Endothelial cell (in vitro differentiated cells): ENCODE results near the gene CSHL1. TPM values are rescaled to one million over a fixed set of nuclear protein-coding genes. Genes with fewer than 3 reads are reported as not detected.
"Not testable (repeated sequence)": the region's sequence is repeated elsewhere in the genome, so short reads cannot be mapped to it uniquely, and the experiment has no call there.

Experiments
- DNase-seq: peaks from one replicate; pipeline ENCODE4 v3.0.0; 2021; ENCODE audit warnings: low spot score
- H3K27ac Mint-ChIP-seq: one replicate; pipeline ENCODE4 v1.8.0; 2021; ENCODE audit warnings: mixed read lengths, inconsistent platforms; ENCODE audit not compliant: unreplicated experiment
- H3K27me3 Mint-ChIP-seq: one replicate; pipeline ENCODE4 v1.8.0; 2021; ENCODE audit warnings: mild to moderate bottlenecking, moderate library complexity, mixed read lengths, inconsistent platforms; ENCODE audit not compliant: unreplicated experiment
- H3K36me3 Mint-ChIP-seq: one replicate; pipeline ENCODE4 v1.8.0; 2021; ENCODE audit warnings: mild to moderate bottlenecking, low read depth, mixed read lengths, inconsistent platforms; ENCODE audit not compliant: unreplicated experiment
- H3K4me1 Mint-ChIP-seq: one replicate; pipeline ENCODE4 v1.8.0; 2021; ENCODE audit warnings: mild to moderate bottlenecking, mixed read lengths, inconsistent platforms; ENCODE audit not compliant: unreplicated experiment
- H3K4me3 Mint-ChIP-seq: one replicate; pipeline ENCODE4 v1.8.0; 2021; ENCODE audit warnings: mild to moderate bottlenecking, mixed read lengths, inconsistent platforms; ENCODE audit not compliant: unreplicated experiment
- H3K9me3 Mint-ChIP-seq: one replicate; pipeline ENCODE4 v1.8.0; 2021; ENCODE audit warnings: mixed read lengths, inconsistent platforms; ENCODE audit not compliant: unreplicated experiment
- total RNA-seq: library from RNA; stranded (reverse); fragmentation: NEBNext Ultra II Directional; extraction: Animal tissue kit (Norgen Biotek cat#: 25700); gene quantifications from one replicate; pipeline ENCODE4 v1.2.1, GENCODE V29; 2021; ENCODE audit not compliant: unreplicated experiment
- TF ChIP-seq, protein P1 (sequence below): fragments of 200-600 bp; sonication (generic); IDR thresholded peaks from one replicate; pipeline ENCODE4 v1.5.0; 2021; ENCODE audit warnings: antibody characterized with exemption; ENCODE audit not compliant: unreplicated experiment

Gene CSHL1
- total RNA-seq, 1 donor from 2014 or later, result not detected

DNA sequence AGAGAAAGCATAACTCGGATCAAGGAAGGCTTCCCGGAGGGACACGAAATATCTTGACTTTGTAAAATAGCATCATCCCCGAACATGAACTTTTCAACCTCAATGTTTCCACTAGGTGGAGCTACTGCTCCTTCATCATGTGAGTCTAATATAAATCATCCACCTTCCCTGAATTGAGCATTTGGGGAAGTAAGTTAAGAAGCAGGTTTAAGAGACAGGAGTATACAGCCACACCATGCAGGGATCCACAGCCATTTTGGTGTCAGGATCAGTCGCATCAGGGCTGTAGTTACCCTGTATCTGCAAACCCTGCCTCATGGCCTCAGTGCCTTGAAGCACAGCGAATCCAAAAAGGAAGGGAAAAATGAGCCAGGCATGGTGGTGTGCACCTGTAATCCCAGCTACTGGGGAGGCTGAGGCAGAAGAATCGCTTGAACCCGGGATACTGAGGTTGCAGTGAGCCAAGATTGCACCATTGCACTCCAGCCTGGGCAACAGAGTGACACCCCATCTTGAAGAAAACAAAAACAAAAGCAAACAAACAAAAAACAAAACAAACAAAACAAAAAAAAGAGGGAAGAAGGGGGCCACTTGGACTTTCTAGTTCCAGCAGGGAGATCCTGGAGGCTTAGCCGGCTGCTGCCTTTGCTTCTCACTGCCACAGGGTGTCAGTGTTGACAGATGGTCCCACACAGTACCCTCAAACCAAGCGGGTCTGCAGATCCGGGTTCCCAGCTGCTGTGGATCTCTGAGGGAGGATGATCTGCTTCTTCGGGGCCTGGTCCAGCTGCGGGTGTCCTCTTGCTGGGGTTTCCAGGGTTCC, 21.8 kb downstream of the CSHL1 start:
- not testable (repeated sequence) for H3K4me1 Mint-ChIP-seq, H3K27ac Mint-ChIP-seq, H3K4me3 Mint-ChIP-seq, H3K9me3 Mint-ChIP-seq, H3K36me3 Mint-ChIP-seq, H3K27me3 Mint-ChIP-seq
- TF ChIP-seq, protein P1, sequence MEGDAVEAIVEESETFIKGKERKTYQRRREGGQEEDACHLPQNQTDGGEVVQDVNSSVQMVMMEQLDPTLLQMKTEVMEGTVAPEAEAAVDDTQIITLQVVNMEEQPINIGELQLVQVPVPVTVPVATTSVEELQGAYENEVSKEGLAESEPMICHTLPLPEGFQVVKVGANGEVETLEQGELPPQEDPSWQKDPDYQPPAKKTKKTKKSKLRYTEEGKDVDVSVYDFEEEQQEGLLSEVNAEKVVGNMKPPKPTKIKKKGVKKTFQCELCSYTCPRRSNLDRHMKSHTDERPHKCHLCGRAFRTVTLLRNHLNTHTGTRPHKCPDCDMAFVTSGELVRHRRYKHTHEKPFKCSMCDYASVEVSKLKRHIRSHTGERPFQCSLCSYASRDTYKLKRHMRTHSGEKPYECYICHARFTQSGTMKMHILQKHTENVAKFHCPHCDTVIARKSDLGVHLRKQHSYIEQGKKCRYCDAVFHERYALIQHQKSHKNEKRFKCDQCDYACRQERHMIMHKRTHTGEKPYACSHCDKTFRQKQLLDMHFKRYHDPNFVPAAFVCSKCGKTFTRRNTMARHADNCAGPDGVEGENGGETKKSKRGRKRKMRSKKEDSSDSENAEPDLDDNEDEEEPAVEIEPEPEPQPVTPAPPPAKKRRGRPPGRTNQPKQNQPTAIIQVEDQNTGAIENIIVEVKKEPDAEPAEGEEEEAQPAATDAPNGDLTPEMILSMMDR, result peak; percentile 49
- peak; percentile 51 for DNase-seq

DNA sequence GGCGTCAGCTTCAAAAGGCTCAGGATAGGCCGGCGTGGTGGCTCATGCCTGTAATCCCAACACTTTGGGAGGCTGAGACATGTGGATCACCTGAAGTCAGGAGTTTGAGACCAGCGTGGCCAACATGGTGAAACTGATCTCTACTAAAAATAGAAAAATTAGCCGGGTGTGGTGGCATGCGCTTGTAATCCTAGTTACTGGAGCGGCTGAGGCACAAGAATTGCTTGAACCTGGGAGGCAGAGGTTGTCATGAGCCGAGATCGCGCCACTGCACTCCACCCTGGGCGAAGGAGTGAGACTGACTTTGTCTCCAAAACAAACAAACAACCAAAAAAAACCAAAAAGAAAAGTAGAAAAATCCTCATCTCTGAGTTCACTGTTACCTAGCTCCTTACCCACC, 25.9 kb downstream of the CSHL1 start:
- not testable (repeated sequence) for H3K36me3 Mint-ChIP-seq, H3K27me3 Mint-ChIP-seq, H3K9me3 Mint-ChIP-seq, H3K4me3 Mint-ChIP-seq, DNase-seq, H3K27ac Mint-ChIP-seq
- peaks cover 14% of the 10 kb centered on the region for H3K4me1 Mint-ChIP-seq

DNA sequence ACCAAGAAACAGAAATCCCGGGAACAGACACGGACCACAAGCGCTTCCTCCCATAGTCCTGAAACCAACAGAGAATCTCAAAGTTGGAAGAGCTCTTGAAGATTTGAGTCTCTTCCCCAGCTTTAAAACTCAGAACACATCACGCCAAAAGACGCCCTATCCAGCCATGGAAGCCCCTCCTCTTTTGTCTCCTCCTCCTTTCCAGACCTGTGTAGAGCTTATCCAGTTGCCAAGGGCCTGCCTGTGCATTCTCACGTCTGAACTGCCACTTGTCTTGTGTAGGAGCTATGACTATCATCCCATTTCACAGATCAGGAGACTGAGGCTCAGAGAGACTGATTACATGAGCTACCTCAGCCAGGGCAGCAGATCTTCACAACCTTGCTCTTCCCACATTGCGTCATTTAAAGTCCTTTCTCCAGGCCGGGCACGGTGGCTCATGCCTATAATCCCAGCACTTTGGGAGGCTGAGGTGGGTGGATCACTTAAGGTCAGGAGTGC, 28.4 kb downstream of the CSHL1 start:
- DNase-seq, H3K9me3 Mint-ChIP-seq, H3K27me3 Mint-ChIP-seq, H3K36me3 Mint-ChIP-seq, H3K27ac Mint-ChIP-seq, H3K4me3 Mint-ChIP-seq: not testable (repeated sequence)
- H3K4me1 Mint-ChIP-seq, result peaks cover 12% of the 10 kb centered on the region

DNA sequence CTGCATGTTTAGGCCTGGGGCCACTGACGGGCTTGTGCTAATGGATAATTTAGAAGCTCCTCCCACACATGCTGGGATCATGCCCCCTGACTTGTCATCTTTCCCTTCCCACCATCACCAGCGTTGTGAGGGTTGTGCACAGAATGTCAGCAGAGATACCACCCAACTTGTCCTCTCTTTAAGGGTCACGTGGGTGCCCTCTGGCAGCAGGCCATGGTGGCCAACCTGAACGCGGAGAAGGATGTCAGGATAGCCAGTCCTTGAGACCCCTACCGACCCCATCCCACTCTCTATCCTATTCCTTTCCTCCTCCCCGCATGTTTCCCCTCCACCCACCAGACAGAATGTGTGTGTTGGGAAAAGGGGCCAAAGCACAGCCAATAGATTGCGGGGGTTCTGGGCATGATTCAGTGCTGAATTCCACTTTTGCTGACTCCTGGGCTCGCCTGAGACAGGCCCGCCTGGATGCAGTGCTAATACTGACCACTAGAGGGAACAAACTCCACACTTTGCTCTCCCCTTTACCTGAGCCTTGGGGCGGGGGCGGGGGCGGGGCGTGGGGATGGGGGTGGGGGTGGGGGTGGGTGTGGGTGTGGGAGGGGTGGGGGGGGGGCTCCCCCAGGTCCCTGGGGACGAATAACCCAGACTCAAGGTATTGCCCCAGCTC, 29.0 kb downstream of the CSHL1 start, which contains the start of gene GH2:
TSS of gene GH2 (minus strand) at position 10 of the 667 bp plus-strand sequence. CDS start 143 bp downstream, outside the sequence.
- peaks cover 12% of the 10 kb centered on the region for H3K4me1 Mint-ChIP-seq
- H3K36me3 Mint-ChIP-seq, result no peaks in the 10 kb centered on the region
- H3K27ac Mint-ChIP-seq, result no peak within 1 kb of the TSS
- peaks cover 4% of the 10 kb centered on the region for H3K27me3 Mint-ChIP-seq
- no peaks in the 10 kb centered on the region for H3K9me3 Mint-ChIP-seq
- peak; percentile 72 for DNase-seq
- TF ChIP-seq, protein P1, result peak; percentile 57
- no peak within 1 kb of the TSS for H3K4me3 Mint-ChIP-seq

DNA sequence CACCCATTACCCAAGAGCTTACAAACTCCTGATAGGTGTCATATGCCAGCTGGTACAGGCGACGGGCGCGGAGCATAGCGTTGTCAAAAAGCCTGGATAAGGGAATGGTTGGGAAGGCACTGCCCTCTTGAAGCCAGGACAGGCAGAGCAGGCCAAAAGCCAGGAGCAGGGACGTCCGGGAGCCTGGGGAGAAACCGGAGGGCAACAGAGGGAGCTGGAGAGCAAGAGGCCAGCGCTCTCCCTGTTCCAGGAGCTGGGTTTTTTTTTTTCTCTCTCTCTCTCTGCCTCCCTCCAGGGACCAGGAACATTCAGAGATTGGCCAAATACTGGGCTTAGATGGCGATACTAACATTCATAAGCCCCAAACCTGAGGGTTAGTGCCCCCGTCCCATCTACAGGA, 29.7 kb downstream of the CSHL1 start:
- H3K9me3 Mint-ChIP-seq, H3K27me3 Mint-ChIP-seq, H3K4me3 Mint-ChIP-seq, H3K27ac Mint-ChIP-seq, H3K36me3 Mint-ChIP-seq: not testable (repeated sequence)
- peak; percentile 57 for DNase-seq
- peaks cover 12% of the 10 kb centered on the region for H3K4me1 Mint-ChIP-seq

DNA sequence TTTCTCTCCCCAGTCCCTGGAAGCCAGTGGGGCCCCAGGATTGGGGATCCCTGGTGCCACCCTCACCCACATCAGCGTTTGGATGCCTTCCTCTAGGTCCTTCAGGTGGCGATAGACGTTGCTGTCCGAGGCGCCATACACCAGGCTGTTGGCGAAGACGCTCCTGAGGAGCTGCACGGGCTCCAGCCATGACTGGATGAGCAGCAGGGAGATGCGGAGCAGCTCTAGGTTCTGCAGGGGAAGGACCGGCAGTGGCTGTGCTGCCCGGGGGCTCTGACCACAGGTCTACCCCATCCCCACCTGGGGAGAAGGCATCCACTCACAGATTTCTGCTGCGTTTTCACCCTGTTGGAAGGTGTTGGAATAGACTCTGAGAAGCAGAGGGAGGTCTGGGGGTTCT, 30.4 kb downstream of the CSHL1 start:
- TF ChIP-seq, protein P1, result no peak
- Mint-ChIP-seq H3K4me3 (no peak overlapping the region), H3K36me3 (no peaks in the 10 kb centered on the region), H3K27me3 (peaks cover 4% of the 10 kb centered on the region), H3K27ac (no peak overlapping the region), H3K4me1 (peaks cover 12% of the 10 kb centered on the region), H3K9me3 (no peaks in the 10 kb centered on the region)
- no peak for DNase-seq

DNA sequence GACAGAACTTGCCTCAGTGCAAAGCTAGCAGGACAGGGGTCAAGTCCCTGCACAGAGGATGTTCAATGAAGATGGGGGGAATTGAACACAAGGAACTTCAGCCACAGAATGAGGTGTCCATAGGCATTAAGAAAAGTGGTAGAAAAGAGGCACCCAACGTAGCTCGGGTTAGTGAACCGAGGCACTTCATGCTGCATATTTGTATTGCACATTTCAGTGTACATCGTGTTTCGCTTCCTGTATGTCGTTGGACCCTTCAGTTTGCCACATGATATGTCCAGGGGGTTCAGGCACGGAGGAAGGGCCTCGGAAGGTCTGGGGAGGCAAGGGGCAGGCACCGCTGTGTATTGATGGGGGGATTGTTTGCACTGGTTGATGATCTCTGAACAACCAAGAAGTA, 32.6 kb downstream of the CSHL1 start:
- peaks cover 12% of the 10 kb centered on the region for H3K4me1 Mint-ChIP-seq
- H3K27ac Mint-ChIP-seq, H3K9me3 Mint-ChIP-seq, H3K4me3 Mint-ChIP-seq, H3K36me3 Mint-ChIP-seq, H3K27me3 Mint-ChIP-seq, DNase-seq: not testable (repeated sequence)

DNA sequence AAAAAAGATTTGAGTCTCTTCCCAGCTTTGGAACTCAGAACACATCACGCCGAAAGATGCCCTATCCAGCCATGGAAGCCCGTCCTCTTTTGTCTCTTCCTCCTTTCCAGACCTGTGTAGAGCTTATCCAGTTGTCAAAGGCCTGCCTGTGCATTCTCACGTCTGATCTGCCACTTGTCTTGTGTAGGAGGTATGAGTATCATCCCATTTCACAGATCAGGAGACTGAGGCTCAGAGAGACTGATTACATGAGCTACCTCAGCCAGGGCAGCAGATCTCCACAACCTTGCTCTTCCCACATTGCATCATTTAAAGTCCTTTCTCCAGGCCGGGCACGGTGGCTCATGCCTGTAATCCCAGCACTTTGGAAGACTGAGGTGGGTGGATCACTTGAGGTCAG, 36.4 kb downstream of the CSHL1 start:
- not testable (repeated sequence) for H3K9me3 Mint-ChIP-seq, H3K36me3 Mint-ChIP-seq, H3K27ac Mint-ChIP-seq, H3K27me3 Mint-ChIP-seq, H3K4me1 Mint-ChIP-seq, DNase-seq
- H3K4me3 Mint-ChIP-seq, result peak overlapping the region; percentile 11

DNA sequence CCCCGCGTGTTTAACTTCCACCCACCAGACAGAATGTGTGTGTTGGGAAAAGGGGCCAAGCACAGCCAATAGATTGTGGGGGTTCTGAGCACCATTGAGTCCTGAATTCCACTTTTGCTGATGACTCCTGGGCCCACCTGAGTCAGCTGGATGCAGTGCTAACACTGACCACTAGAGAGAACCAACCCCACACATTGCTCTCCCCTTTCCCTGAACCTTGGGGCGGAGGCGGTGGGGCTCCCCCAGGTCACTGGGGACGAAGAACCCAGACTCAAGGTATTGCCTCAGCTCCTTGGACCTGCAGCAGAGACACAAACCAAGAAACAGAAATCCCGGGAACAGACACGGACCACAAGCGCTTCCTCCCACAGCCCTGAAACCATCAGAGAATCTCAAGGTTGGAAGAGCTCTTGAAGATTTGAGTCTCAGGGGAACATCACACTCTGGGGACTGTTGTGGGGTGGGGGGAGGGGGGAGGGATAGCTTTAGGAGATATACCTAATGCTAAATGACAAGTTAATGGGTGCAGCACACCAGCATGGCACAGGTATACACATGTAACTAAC, 36.9 kb downstream of the CSHL1 start:
- not testable (repeated sequence) for H3K36me3 Mint-ChIP-seq, H3K4me1 Mint-ChIP-seq, H3K4me3 Mint-ChIP-seq, H3K27ac Mint-ChIP-seq, H3K9me3 Mint-ChIP-seq, H3K27me3 Mint-ChIP-seq, DNase-seq
